HEK293T (cell line): ENCODE measurements around the gene BLCAP.

Experiments used
- ARNT ChIP-seq: fragments of 450-650 bp; IDR thresholded peaks from 2 replicates; pipeline ENCODE4 v1.6.1; 2017; ENCODE audit warnings: mild to moderate bottlenecking
- ELF4 ChIP-seq: fragments of 450-650 bp; IDR thresholded peaks from 2 replicates; pipeline ENCODE4 v1.6.1; 2017; ENCODE audit warnings: antibody characterized with exemption
- FOXA1 ChIP-seq: fragments of 450-650 bp; IDR thresholded peaks from 2 replicates; pipeline ENCODE4 v1.6.1; 2016; ENCODE audit warnings: mild to moderate bottlenecking
- NFRKB ChIP-seq: fragments of 450-650 bp; IDR thresholded peaks from 2 replicates; pipeline ENCODE4 v1.6.1; 2016; ENCODE audit warnings: mild to moderate bottlenecking, moderate library complexity
- TARDBP ChIP-seq: fragments of 450-650 bp; IDR thresholded peaks from 2 replicates; pipeline ENCODE4 v1.6.1; 2016
- ZNF384 ChIP-seq: fragments of 450-650 bp; IDR thresholded peaks from 2 replicates; pipeline ENCODE4 v1.6.1; 2016

DNA sequence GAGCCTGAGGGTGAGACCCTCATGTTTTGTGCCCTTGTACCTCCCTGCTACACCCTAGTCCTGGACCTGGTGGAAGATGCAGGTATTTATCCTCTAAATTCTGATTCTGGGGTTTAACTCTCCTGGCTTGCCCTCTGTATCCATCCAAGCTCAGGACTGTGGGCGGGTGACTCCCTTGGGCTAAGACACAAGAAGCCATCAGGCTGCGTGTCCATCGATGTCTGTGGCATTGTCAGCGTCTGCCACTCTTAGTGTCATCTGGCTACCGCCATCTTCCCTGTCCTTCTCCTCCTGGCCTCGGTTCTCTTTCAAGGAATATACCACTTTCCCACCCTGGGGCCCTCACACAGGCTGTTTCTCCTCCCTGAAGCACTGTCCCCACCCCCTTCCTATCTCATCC is 28.9 kb upstream of the BLCAP start:
- no peak for TF ChIP-seq ARNT
- TF ChIP-seq ZNF384 = no peak
- no peak for TF ChIP-seq FOXA1
- TF ChIP-seq ELF4 = no peak
- no peak for TF ChIP-seq TARDBP
- TF ChIP-seq NFRKB = no peak
